GM21825 (cell line): ENCODE measurements around the gene TMEM221.

Experiments used
- ATAC-seq: cut with Tn5 transposase; IDR thresholded peaks from one replicate; pipeline ENCODE4 v1.9.1; 2021; ENCODE audit warnings: mild to moderate bottlenecking, moderate library complexity; ENCODE audit not compliant: unreplicated experiment

TMEM221 gene

GRCh38 chr19:17448131-17448967 lies at the start of gene TMEM221:
Gene TMEM221, minus strand, starts transcription at chr19:17448668. Its CDS starts 206 bp downstream, at chr19:17448462.
- no peak for ATAC-seq

- ATAC-seq, result no peak
Observed at GRCh38 chr19:17497149-17497798, 48.8 kb upstream of the TMEM221 start.

- peak; percentile 78 for ATAC-seq
Observed at GRCh38 chr19:17496337-17496997, 48.0 kb upstream of the TMEM221 start.

- peak; percentile 15 for ATAC-seq
Observed at GRCh38 chr19:17495639-17496296, 47.3 kb upstream of the TMEM221 start.

- no peak for ATAC-seq
Observed at GRCh38 chr19:17491287-17491686, 42.8 kb upstream of the TMEM221 start.

GRCh38 chr19:17490411-17490810 lies 41.9 kb upstream of the TMEM221 start:
- no peak for ATAC-seq

GRCh38 chr19:17489392-17490030 lies 41.0 kb upstream of the TMEM221 start:
- no peak for ATAC-seq

- peak; percentile 43 for ATAC-seq
Observed at GRCh38 chr19:17488593-17489391, 40.3 kb upstream of the TMEM221 start.

GRCh38 chr19:17487284-17488121 lies 39.0 kb upstream of the TMEM221 start:
- ATAC-seq, result no peak

GRCh38 chr19:17486545-17487240 lies 38.2 kb upstream of the TMEM221 start:
- no peak for ATAC-seq

GRCh38 chr19:17484520-17485185 lies 36.2 kb upstream of the TMEM221 start:
- ATAC-seq, result no peak

GRCh38 chr19:17483605-17484002 lies 35.1 kb upstream of the TMEM221 start:
- ATAC-seq, result no peak

GRCh38 chr19:17482877-17483604 lies 34.6 kb upstream of the TMEM221 start:
- ATAC-seq, result no peak

- ATAC-seq, result no peak
Observed at GRCh38 chr19:17481986-17482385, 33.5 kb upstream of the TMEM221 start.

GRCh38 chr19:17479325-17479791 lies 30.9 kb upstream of the TMEM221 start:
- no peak for ATAC-seq

- no peak for ATAC-seq
Observed at GRCh38 chr19:17475541-17476115, 27.2 kb upstream of the TMEM221 start.
